ENCODE results near the gene KCNQ5.

GRCh38 chr6:72972579-72972978, 350.7 kb downstream of the KCNQ5 start:
- TF ChIP-seq CTCF (IDR thresholded peaks at IDR 0.05; ENCODE audit: low read length) (no peak), EZH2 (IDR thresholded peaks at IDR 0.05; ENCODE audit: borderline replicate concordance, low read length) (no peak)
